NCI-H748 treated with DMSO at 0.1 percent for 48 hours (cell line): ENCODE results near the gene TRIM71.
"Not testable (repeated sequence)": the region's sequence is repeated elsewhere in the genome, so short reads cannot be mapped to it uniquely, and the experiment has no call there.

ENCODE experiments used
- DNase-seq: peaks from one replicate; lab custom pipeline; 2025; lab: John Stamatoyannopoulos, UW

Gene TRIM71

GRCh38 chr3:32890420-32891276 lies 72.9 kb downstream of the TRIM71 start:
- no peak for DNase-seq

- DNase-seq: no peak
Measured at GRCh38 chr3:32891365-32891764, 73.6 kb downstream of the TRIM71 start.

GRCh38 chr3:32892625-32893598 lies 75.1 kb downstream of the TRIM71 start:
- DNase-seq: no peak

- no peak for DNase-seq
Measured at GRCh38 chr3:32894977-32895376, 77.2 kb downstream of the TRIM71 start.

- DNase-seq: no peak
Measured at GRCh38 chr3:32895701-32896100, 77.9 kb downstream of the TRIM71 start.

GRCh38 chr3:32896143-32896542 lies 78.3 kb downstream of the TRIM71 start:
- DNase-seq: no peak

GRCh38 chr3:32897001-32897601 lies 79.3 kb downstream of the TRIM71 start:
- no peak for DNase-seq

GRCh38 chr3:32897981-32898623 lies 80.3 kb downstream of the TRIM71 start:
- DNase-seq: no peak

- DNase-seq: no peak
Measured at GRCh38 chr3:32899265-32899664, 81.5 kb downstream of the TRIM71 start.

GRCh38 chr3:32901005-32901932 lies 83.5 kb downstream of the TRIM71 start:
- no peak for DNase-seq

- not testable (repeated sequence) for DNase-seq
Measured at GRCh38 chr3:32902887-32903371, 85.1 kb downstream of the TRIM71 start.

GRCh38 chr3:32903953-32904352 lies 86.2 kb downstream of the TRIM71 start:
- DNase-seq: no peak

GRCh38 chr3:32909999-32910398 lies 92.2 kb downstream of the TRIM71 start:
- DNase-seq: no peak

- DNase-seq: no peak
Measured at GRCh38 chr3:32910954-32911353, 93.2 kb downstream of the TRIM71 start.

GRCh38 chr3:32912046-32912445 lies 94.2 kb downstream of the TRIM71 start:
- no peak for DNase-seq

- no peak for DNase-seq
Measured at GRCh38 chr3:32913790-32914446, 96.1 kb downstream of the TRIM71 start.

- DNase-seq: no peak
Measured at GRCh38 chr3:32919920-32920319, 102.1 kb downstream of the TRIM71 start.

- DNase-seq: no peak
Measured at GRCh38 chr3:32922078-32922477, 104.3 kb downstream of the TRIM71 start.

- no peak for DNase-seq
Measured at GRCh38 chr3:32930161-32930560, 112.4 kb downstream of the TRIM71 start.

- DNase-seq: not testable (repeated sequence)
Measured at GRCh38 chr3:32931273-32931672, 113.5 kb downstream of the TRIM71 start.
